Sigmoid colon (tissue), 7 donors: Measurements from ENCODE around the gene MED25. TPM values are rescaled to one million over a fixed set of nuclear protein-coding genes. Genes with fewer than 3 reads are reported as not detected.

Experiments used
- DNase-seq: peaks from one replicate; pipeline ENCODE4 v3.0.0-alpha.2; 2019
- H3K27ac ChIP-seq, 4 donors: fragments of 200-600 bp; sonication (generic); one replicate each; pipeline ENCODE4 v1.5.1; 2016 to 2019; ENCODE audit warnings: mild to moderate bottlenecking in 1 of 4
- H3K27me3 ChIP-seq, 3 donors: fragments of 200-600 bp; sonication (generic); one replicate each; pipeline ENCODE4 v1.5.1; 2019; ENCODE audit warnings: mild to moderate bottlenecking in 1 of 3
- H3K36me3 ChIP-seq, 4 donors: fragments of 200-600 bp; sonication (generic); one replicate each; pipeline ENCODE4 v1.5.1; 2016 to 2019
- H3K4me1 ChIP-seq, 4 donors: fragments of 200-600 bp; sonication (generic); one replicate each; pipeline ENCODE4 v1.5.1; 2017 to 2019
- H3K4me3 ChIP-seq, 4 donors: fragments of 200-600 bp; sonication (generic); one replicate each; pipeline ENCODE4 v1.5.1; 2017 to 2019; ENCODE audit warnings: mild to moderate bottlenecking in 2 of 4, moderate library complexity in 1 of 4
- H3K9me3 ChIP-seq, 4 donors: fragments of 200-600 bp in 3 of 4; sonication (generic) in 3 of 4; one replicate each; pipeline versions ENCODE4 v1.5.1 to v1.6.1; 2013 to 2019
- EP300 ChIP-seq, 4 donors: sonication (generic); formaldehyde crosslinking; IDR thresholded peaks; one replicate each; pipeline ENCODE4 v1.6.1; 2017; ENCODE audit warnings: antibody characterized with exemption in 4 of 4
- POLR2A ChIP-seq, 2 donors: fragments of 450-650 bp; IDR thresholded peaks; one replicate each; pipeline ENCODE4 v1.6.1; 2016; ENCODE audit warnings: antibody characterized with exemption in 2 of 2, mild to moderate bottlenecking in 2 of 2, moderate library complexity in 2 of 2
- POLR2AphosphoS5 ChIP-seq, 4 donors: sonication (generic); formaldehyde crosslinking; IDR thresholded peaks; one replicate each; pipeline ENCODE4 v1.6.1; 2017; ENCODE audit warnings: antibody characterized with exemption in 4 of 4
- WGBS, 2 donors: extraction: QIAGEN DNeasy Blood & Tissue Kit; methylation state at CpG; one replicate each; pipeline ENCODE4 v1.1.7; 2013; 5-methylcytosine and 5-hydroxymethylcytosine counted together
- intact Hi-C: fragments of 100-400 bp; cut with DNase I; formaldehyde crosslinking; loops from one replicate; pipeline ENCODE4 v1.15.1; 2023
- polyA plus RNA-seq, 3 donors: library from polyadenylated mRNA; stranded (reverse); fragments of 200-250 nt; gene quantifications; one replicate each; pipeline ENCODE4 v1.2.3, GENCODE V29; 2013
- small RNA-seq, 3 donors: library from RNA; depleted of rRNA; stranded (forward); fragments of <200 nt; gene quantifications; one replicate each; pipeline ENCODE3, GENCODE V24; 2016
- total RNA-seq, 4 donors: library from RNA; depleted of rRNA; stranded (reverse); fragments of >200 nt; gene quantifications; one replicate each; pipeline ENCODE4 v1.1.0, GENCODE V29; 2016
- TF ChIP-seq, protein P1 (sequence below), 4 experiments: fragments of 450-650 bp in 3 of 4; fragments of 200-600 bp in 1 of 4; IDR thresholded peaks; one replicate each; pipeline ENCODE4 v1.5.1; 2016 to 2019; ENCODE audit warnings: antibody characterized with exemption in 4 of 4, mild to moderate bottlenecking in 3 of 4, moderate library complexity in 2 of 4
- donor health status: healthy with polysubstance abuse.
- donor health status: Bipolar disorder and iron deficiency.
- donor health status: healthy.

MED25 gene
- total and polyA plus RNA-seq, 7 donors = 17.8 to 45.4 (median 23.3) TPM

DNA sequence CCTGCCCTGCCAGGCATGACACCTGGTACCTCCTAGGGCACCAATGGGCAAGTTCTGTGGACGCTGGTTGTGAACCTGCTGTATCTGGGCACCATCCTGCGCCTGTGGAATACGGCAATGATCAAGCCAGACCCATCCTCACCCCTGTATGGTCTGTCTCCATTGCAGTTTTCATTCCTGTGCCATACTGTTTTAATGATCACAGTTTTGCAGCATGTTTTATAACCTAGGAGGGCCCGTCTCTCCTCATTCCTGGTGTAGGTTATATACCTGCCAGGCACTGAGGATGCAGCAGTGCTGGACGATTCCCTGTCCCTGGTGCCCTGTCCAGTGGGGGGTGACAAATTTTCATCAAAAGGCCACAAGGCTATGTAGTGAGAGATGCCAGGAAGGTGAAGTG, 65.0 kb downstream of the MED25 start:
- Histone ChIP-seq H3K27ac (no peak overlapping the region), H3K4me1 (peaks cover 0 to 14% (median 10%) of the 10 kb centered on the region in 4 donors), H3K36me3 (peaks cover 57 to 94% (median 66%) of the 10 kb centered on the region in 4 donors), H3K4me3 (no peak overlapping the region), H3K27me3 (no peaks in the 10 kb centered on the region), H3K9me3 (no peaks in the 10 kb centered on the region)
- TF ChIP-seq, protein P1, sequence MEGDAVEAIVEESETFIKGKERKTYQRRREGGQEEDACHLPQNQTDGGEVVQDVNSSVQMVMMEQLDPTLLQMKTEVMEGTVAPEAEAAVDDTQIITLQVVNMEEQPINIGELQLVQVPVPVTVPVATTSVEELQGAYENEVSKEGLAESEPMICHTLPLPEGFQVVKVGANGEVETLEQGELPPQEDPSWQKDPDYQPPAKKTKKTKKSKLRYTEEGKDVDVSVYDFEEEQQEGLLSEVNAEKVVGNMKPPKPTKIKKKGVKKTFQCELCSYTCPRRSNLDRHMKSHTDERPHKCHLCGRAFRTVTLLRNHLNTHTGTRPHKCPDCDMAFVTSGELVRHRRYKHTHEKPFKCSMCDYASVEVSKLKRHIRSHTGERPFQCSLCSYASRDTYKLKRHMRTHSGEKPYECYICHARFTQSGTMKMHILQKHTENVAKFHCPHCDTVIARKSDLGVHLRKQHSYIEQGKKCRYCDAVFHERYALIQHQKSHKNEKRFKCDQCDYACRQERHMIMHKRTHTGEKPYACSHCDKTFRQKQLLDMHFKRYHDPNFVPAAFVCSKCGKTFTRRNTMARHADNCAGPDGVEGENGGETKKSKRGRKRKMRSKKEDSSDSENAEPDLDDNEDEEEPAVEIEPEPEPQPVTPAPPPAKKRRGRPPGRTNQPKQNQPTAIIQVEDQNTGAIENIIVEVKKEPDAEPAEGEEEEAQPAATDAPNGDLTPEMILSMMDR (IDR thresholded peaks at IDR 0.05) = no peak
- TF ChIP-seq POLR2AphosphoS5 (IDR thresholded peaks at IDR 0.05) (no peak), POLR2A (IDR thresholded peaks at IDR 0.05) (no peak), EP300 (IDR thresholded peaks at IDR 0.05) (no peak)
- intact Hi-C loops = no loop called here
- WGBS, 2 donors = 97% methylated on average over 5 of the region's 5 CpGs
- DNase-seq = no peak

DNA sequence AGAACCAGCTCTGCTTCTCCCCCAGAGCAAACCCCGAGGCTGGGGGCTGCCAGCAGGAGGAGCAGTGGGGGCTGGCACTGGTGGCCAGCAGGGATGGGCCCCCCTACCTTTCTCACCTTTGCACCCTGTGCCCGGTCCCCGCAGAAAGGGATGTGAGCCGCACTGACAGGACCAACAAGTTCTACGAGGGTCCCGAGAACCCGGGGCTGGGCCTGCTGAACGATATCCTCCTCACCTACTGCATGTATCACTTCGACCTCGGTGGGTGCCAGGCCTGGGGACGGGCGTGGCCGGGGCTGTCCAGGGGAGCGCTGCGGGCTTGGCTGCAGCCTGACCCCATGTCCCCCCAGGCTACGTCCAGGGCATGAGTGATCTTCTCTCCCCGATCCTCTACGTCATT, 66.0 kb downstream of the MED25 start:
- Histone ChIP-seq H3K27ac (no peak overlapping the region), H3K27me3 (peaks cover 0 to 3% (median 0%) of the 10 kb centered on the region in 3 donors), H3K4me3 (no peak overlapping the region), H3K4me1 (peaks cover 0 to 4% (median 1%) of the 10 kb centered on the region in 4 donors), H3K9me3 (no peaks in the 10 kb centered on the region), H3K36me3 (peaks cover 58 to 98% (median 68%) of the 10 kb centered on the region in 4 donors)
- intact Hi-C loops = no loop called here
- no peak for DNase-seq
- TF ChIP-seq POLR2A (IDR thresholded peaks at IDR 0.05) = no peak
- TF ChIP-seq, protein P1 (IDR thresholded peaks at IDR 0.05) = no peak
- TF ChIP-seq EP300 (IDR thresholded peaks at IDR 0.05) = no peak
- no peak for TF ChIP-seq POLR2AphosphoS5 (IDR thresholded peaks at IDR 0.05)
- 94% methylated on average over 18 of the region's 18 CpGs for WGBS, 2 donors

DNA sequence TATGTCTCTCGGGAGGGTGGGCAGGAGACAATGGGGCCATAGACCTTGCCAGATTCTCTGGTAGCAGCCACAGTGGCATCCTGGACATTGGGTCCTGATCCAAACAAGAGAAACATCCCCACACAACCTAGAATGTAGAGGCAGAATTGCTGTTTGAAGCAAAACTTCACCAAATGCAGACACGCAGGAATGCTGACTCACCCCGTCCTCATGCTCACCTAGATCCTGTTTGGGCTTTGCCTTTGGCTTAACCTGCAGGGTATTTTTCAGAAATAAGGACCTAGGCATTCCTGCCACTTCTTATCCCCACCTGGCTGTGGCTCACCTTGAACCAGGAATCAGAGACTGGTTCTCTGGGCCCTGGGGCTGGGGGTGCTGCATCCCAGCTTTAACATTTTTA, 66.7 kb downstream of the MED25 start:
- DNase-seq = no peak
- TF ChIP-seq, protein P1 (IDR thresholded peaks at IDR 0.05) = no peak
- TF ChIP-seq POLR2A (IDR thresholded peaks at IDR 0.05) = no peak
- TF ChIP-seq POLR2AphosphoS5 (IDR thresholded peaks at IDR 0.05) = no peak
- TF ChIP-seq EP300 (IDR thresholded peaks at IDR 0.05) = no peak
- H3K27me3 ChIP-seq = peaks cover 0 to 10% (median 4%) of the 10 kb centered on the region in 3 donors
- intact Hi-C loops = no loop called here
- H3K36me3 ChIP-seq = peaks cover 56 to 94% (median 65%) of the 10 kb centered on the region in 4 donors
- no peaks in the 10 kb centered on the region for H3K9me3 ChIP-seq
- WGBS, 2 donors = 93% methylated on average over 3 of the region's 3 CpGs
- no peak overlapping the region for H3K4me3 ChIP-seq
- no peak overlapping the region for H3K27ac ChIP-seq
- H3K4me1 ChIP-seq = peaks cover 0 to 2% (median 2%) of the 10 kb centered on the region in 4 donors

Small RNAs within 50 kb of the gene (small RNA-seq; reads per million reads assigned to genes)
- gene MIR4749 = 0 to 0.11 (median 0.06) reads per million in 3 donors
- gene MIR6799 = 0 reads per million in 3 donors

Other genes starting within 250 kb of the MED25 start
- gene NOSIP, start 237.7 kb upstream of the MED25 start, total RNA-seq = 10 to 100 TPM; 47.6 to 67.8 (median 62.3) TPM
- 100 to 1,000 TPM in 2 of 3 donors, 10 to 100 TPM in 1; 96.1 to 123 (median 113) TPM for gene NOSIP, start 237.7 kb upstream of the MED25 start, polyA plus RNA-seq
- under 1 TPM in 1 of 4 donors, not detected in 3; 0.71 TPM for gene PRRG2, start 237.0 kb upstream of the MED25 start, total RNA-seq
- gene PRRG2, start 237.0 kb upstream of the MED25 start, polyA plus RNA-seq = 10 to 100 TPM in 2 of 3 donors, 1 to 10 TPM in 1; 7.2 to 18.9 (median 18.3) TPM
- 10 to 100 TPM in 1 of 4 donors, 1 to 10 TPM in 3; 5.4 to 16.1 (median 6.1) TPM for gene PRR12, start 227.1 kb upstream of the MED25 start, total RNA-seq
- gene PRR12, start 227.1 kb upstream of the MED25 start, polyA plus RNA-seq = 10 to 100 TPM in 1 of 3 donors, 1 to 10 TPM in 2; 3.0 to 20.4 (median 4.2) TPM
- 100 to 1,000 TPM; 105 to 127 (median 125) TPM for gene RRAS, start 178.1 kb upstream of the MED25 start, total RNA-seq
- gene RRAS, start 178.1 kb upstream of the MED25 start, polyA plus RNA-seq = 100 to 1,000 TPM in 2 of 3 donors, 10 to 100 TPM in 1; 79.8 to 139 (median 130) TPM
- gene SCAF1, start 176.1 kb upstream of the MED25 start, total RNA-seq = 10 to 100 TPM; 10.9 to 21.3 (median 12.5) TPM
- 10 to 100 TPM in 2 of 3 donors, 1 to 10 TPM in 1; 9.0 to 30.8 (median 16.0) TPM for gene SCAF1, start 176.1 kb upstream of the MED25 start, polyA plus RNA-seq
- gene IRF3, start 152.4 kb upstream of the MED25 start, total RNA-seq = 10 to 100 TPM; 28.2 to 59.1 (median 32.6) TPM
- 100 to 1,000 TPM in 1 of 3 donors, 10 to 100 TPM in 2; 50.9 to 125 (median 64.9) TPM for gene IRF3, start 152.4 kb upstream of the MED25 start, polyA plus RNA-seq
- 1 to 10 TPM; 4.6 to 9.2 (median 6.5) TPM for gene BCL2L12, start 152.4 kb upstream of the MED25 start, total RNA-seq
- 10 to 100 TPM in 2 of 3 donors, 1 to 10 TPM in 1; 9.0 to 43.6 (median 10.2) TPM for gene BCL2L12, start 152.4 kb upstream of the MED25 start, polyA plus RNA-seq
- gene PRMT1, start 141.0 kb upstream of the MED25 start, total RNA-seq = 100 to 1,000 TPM; 106 to 175 (median 160) TPM
- 100 to 1,000 TPM in 2 of 3 donors, 10 to 100 TPM in 1; 84.1 to 172 (median 101) TPM for gene PRMT1, start 141.0 kb upstream of the MED25 start, polyA plus RNA-seq
- gene ADM5, start 128.7 kb upstream of the MED25 start, total RNA-seq = 1 to 10 TPM in 3 of 4 donors, under 1 TPM in 1; 0.49 to 1.7 (median 1.5) TPM
- gene ADM5, start 128.7 kb upstream of the MED25 start, polyA plus RNA-seq = 1 to 10 TPM in 1 of 3 donors, not detected in 2; 3.1 TPM
- 10 to 100 TPM in 1 of 4 donors, 1 to 10 TPM in 3; 3.6 to 28.5 (median 4.3) TPM for gene CPT1C, start 127.2 kb upstream of the MED25 start, total RNA-seq
- gene CPT1C, start 127.2 kb upstream of the MED25 start, polyA plus RNA-seq = 1 to 10 TPM in 2 of 3 donors, under 1 TPM in 1; 0.69 to 4.2 (median 2.4) TPM
- gene TSKS, start 55.0 kb upstream of the MED25 start, total RNA-seq = under 1 TPM in 1 of 4 donors, not detected in 3; 0.83 TPM
- gene TSKS, start 55.0 kb upstream of the MED25 start, polyA plus RNA-seq = 1 to 10 TPM in 1 of 3 donors, under 1 TPM in 1, not detected in 1; 0.36 to 1.2 TPM
- gene AP2A1, start 51.3 kb upstream of the MED25 start, total RNA-seq = 10 to 100 TPM; 48.5 to 81.1 (median 52.0) TPM
- 10 to 100 TPM; 33.0 to 77.4 (median 40.9) TPM for gene AP2A1, start 51.3 kb upstream of the MED25 start, polyA plus RNA-seq
- gene FUZ, start 5.0 kb upstream of the MED25 start, total RNA-seq = 10 to 100 TPM; 21.0 to 32.9 (median 23.1) TPM
- gene FUZ, start 5.0 kb upstream of the MED25 start, polyA plus RNA-seq = 10 to 100 TPM in 2 of 3 donors, 1 to 10 TPM in 1; 7.4 to 17.4 (median 16.3) TPM
- 100 to 1,000 TPM in 1 of 4 donors, 10 to 100 TPM in 3; 52.2 to 105 (median 68.1) TPM for gene PTOV1, start 32.9 kb downstream of the MED25 start, total RNA-seq
- 10 to 100 TPM; 54.8 to 79.7 (median 62.5) TPM for gene PTOV1, start 32.9 kb downstream of the MED25 start, polyA plus RNA-seq
- 10 to 100 TPM; 28.2 to 44.0 (median 33.9) TPM for gene PNKP, start 49.3 kb downstream of the MED25 start, total RNA-seq
- gene PNKP, start 49.3 kb downstream of the MED25 start, polyA plus RNA-seq = 10 to 100 TPM; 27.0 to 88.8 (median 34.0) TPM
- 10 to 100 TPM; 13.6 to 16.1 (median 14.6) TPM for gene AKT1S1, start 59.1 kb downstream of the MED25 start, total RNA-seq
- gene AKT1S1, start 59.1 kb downstream of the MED25 start, polyA plus RNA-seq = 10 to 100 TPM; 30.3 to 55.9 (median 33.6) TPM
- gene TBC1D17, start 59.4 kb downstream of the MED25 start, total RNA-seq = 10 to 100 TPM; 25.0 to 41.0 (median 26.6) TPM
- 10 to 100 TPM; 13.4 to 29.5 (median 22.8) TPM for gene TBC1D17, start 59.4 kb downstream of the MED25 start, polyA plus RNA-seq
- gene IL4I1, start 78.6 kb downstream of the MED25 start, total RNA-seq = under 1 TPM; 0.28 to 0.66 (median 0.38) TPM
- gene IL4I1, start 78.6 kb downstream of the MED25 start, polyA plus RNA-seq = 1 to 10 TPM; 1.8 to 6.8 (median 3.5) TPM
- 1 to 10 TPM; 5.3 to 7.1 (median 5.9) TPM for gene ATF5, start 110.9 kb downstream of the MED25 start, total RNA-seq
- 10 to 100 TPM; 18.0 to 42.3 (median 33.1) TPM for gene ATF5, start 110.9 kb downstream of the MED25 start, polyA plus RNA-seq
- 10 to 100 TPM; 25.0 to 32.6 (median 26.0) TPM for gene NUP62, start 111.2 kb downstream of the MED25 start, total RNA-seq
- 10 to 100 TPM; 10.2 to 42.6 (median 18.0) TPM for gene NUP62, start 111.2 kb downstream of the MED25 start, polyA plus RNA-seq
- 1 to 10 TPM in 3 of 4 donors, not detected in 1; 1.4 to 2.5 (median 2.1) TPM for gene SIGLEC11, start 142.9 kb downstream of the MED25 start, total RNA-seq
- 1 to 10 TPM in 1 of 3 donors, under 1 TPM in 2; 0.60 to 1.8 (median 0.66) TPM for gene SIGLEC11, start 142.9 kb downstream of the MED25 start, polyA plus RNA-seq
- gene VRK3, start 207.1 kb downstream of the MED25 start, total RNA-seq = 10 to 100 TPM; 17.4 to 30.7 (median 24.8) TPM
- 10 to 100 TPM; 31.2 to 51.6 (median 45.8) TPM for gene VRK3, start 207.1 kb downstream of the MED25 start, polyA plus RNA-seq
- 10 to 100 TPM in 2 of 4 donors, 1 to 10 TPM in 2; 5.8 to 13.2 (median 9.3) TPM for gene ZNF473, start 207.7 kb downstream of the MED25 start, total RNA-seq
- 1 to 10 TPM in 2 of 3 donors, under 1 TPM in 1; 0.92 to 2.7 (median 1.8) TPM for gene ZNF473, start 207.7 kb downstream of the MED25 start, polyA plus RNA-seq